ENCODE measurements around the gene HEBP1.

Gene HEBP1

GRCh38 chr12:12987421-12987820, 12.6 kb downstream of the HEBP1 start:
- no peak for DNase-seq

- no peak for DNase-seq
Measured at GRCh38 chr12:12986775-12987331, 13.2 kb downstream of the HEBP1 start.

GRCh38 chr12:12985817-12986408, 14.2 kb downstream of the HEBP1 start:
- peak; percentile 34 to 35 for DNase-seq

DNA sequence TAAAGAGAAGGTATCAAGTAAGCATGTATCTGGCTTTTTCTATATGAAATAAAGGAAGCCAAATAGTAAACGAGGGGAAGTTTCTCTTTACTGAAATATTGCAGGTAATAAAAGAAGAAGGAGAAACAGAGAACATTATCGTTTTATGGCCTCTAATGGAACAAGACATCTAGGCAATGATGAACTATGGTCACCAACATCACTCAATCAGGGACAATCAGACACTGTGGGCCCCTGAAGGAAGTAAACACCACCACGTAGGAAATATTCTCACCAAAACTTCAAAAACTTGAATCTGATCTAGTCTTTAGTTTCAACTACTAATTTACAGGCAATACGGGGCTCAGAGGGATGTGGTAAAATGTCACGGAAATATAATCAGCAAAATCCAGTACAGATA, 15.9 kb downstream of the HEBP1 start:
- DNase-seq, result no peak

- peak; percentile 34 to 54 for DNase-seq
Measured at GRCh38 chr12:12983420-12984035, 16.5 kb downstream of the HEBP1 start.

DNA sequence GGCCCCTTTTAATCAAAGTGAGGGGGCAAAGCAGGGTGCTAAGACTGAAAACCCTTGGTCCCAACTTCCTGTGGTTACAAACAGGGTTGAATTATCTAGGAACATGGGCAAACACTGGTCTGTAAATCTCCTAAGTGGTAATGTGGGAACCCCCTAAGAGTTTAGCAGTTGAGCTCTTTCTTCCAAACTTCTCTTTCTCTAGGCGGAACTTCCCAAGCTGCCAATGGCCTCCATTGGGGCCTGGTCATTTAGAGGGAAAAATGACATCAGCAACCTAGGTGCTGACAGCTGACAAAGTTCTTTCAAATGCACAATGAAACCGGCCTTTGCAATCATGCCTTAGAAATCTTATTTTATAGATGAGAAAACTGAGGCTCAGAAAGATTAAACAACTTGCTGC, 17.7 kb downstream of the HEBP1 start:
- peak in 1 of 2 donors; percentile 69 for DNase-seq

DNA sequence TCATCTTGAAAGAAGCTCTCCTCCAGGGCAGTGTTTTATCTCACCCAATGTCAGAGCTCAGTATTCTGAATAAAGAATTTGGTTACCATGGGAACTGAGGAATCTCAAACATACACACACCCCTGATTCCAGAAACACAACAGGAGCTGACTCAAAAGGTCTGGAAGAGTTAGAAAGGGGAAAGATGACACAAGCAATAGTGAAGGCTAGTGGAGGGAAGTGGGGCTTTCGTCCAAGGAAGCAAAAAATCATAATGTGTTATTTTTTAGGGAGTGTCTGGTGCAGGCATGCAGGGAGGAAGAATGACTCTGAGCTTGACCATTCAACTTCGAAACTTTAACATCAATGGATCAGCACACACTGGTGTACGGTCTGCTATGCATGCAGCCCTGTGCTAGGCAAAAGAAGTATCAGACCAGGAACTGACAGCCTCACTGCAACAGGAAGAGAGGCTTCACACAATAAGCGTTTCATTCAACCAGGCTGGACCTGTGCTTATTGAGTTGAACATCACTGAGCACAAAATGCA, 20.3 kb downstream of the HEBP1 start:
- no peak for DNase-seq

- peak in 1 of 2 donors; percentile 59 for DNase-seq
Measured at GRCh38 chr12:12979126-12979525, 20.9 kb downstream of the HEBP1 start.

DNA sequence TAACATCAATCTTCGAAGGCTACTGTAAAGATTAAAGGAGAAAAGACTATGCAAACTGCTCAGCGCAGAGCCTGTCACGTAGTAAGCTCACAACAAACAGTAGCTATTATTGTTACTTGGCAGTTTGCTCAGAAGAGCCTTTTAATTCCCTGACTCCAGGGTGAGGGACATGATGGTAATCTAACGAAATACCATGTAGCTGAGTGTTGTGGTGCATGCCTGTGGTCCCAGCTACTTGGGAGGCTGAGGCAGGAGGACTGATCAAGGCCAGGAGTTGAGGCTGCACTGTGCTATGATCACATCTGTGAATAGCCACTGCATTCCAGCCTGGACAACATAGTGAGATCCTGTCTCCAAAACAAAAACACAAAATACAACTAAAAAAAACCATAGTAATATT, 22.8 kb downstream of the HEBP1 start:
- DNase-seq, result no peak

DNA sequence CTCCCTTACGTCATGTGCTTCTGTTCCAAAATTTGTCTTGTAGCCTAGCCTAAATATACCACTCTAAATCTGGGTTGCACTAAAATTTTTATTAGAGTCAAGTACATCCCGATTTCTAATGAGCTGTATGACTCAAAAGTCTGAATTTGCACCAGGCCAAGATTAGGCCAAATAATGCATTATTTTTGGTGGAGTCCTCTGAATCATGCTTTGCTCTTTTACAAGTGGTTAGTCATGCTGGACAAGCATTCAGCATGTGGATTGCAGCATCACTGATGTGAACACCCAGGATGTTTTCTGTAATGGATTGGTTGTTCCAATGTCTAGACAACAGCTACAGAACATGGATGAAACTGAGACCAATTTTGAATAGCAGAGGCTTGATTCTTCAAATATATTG, 23.7 kb downstream of the HEBP1 start:
- DNase-seq, result peak; percentile 37 to 60

GRCh38 chr12:12975322-12976077, 24.6 kb downstream of the HEBP1 start:
- peak; percentile 34 to 56 for DNase-seq

DNA sequence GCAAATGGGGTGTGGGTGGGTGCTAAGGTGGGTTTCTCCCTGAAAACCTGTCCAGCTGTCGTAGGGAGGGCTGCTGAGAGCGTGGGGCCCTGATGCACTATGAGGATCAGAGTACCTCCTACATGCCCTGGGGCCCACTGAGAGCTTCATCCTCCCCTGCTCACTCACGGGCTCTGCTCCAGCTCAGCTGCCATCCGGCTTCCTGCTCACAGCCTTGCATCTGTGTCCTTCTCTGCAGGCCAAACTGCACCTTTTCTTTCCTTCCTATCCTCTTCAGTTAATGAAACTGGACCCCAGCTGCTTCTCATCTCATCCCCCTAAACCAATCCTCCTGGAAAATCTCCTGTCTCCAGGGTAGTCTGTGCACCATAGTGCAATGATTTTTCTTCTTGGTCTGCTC, 25.9 kb downstream of the HEBP1 start:
- no peak for DNase-seq

GRCh38 chr12:12973019-12973418, 27.0 kb downstream of the HEBP1 start:
- DNase-seq, result no peak

GRCh38 chr12:12965836-12966235, 34.2 kb downstream of the HEBP1 start:
- DNase-seq, result no peak

- peak in 1 of 2 donors; percentile 13 for DNase-seq
Measured at GRCh38 chr12:12964255-12964654, 35.8 kb downstream of the HEBP1 start.

DNA sequence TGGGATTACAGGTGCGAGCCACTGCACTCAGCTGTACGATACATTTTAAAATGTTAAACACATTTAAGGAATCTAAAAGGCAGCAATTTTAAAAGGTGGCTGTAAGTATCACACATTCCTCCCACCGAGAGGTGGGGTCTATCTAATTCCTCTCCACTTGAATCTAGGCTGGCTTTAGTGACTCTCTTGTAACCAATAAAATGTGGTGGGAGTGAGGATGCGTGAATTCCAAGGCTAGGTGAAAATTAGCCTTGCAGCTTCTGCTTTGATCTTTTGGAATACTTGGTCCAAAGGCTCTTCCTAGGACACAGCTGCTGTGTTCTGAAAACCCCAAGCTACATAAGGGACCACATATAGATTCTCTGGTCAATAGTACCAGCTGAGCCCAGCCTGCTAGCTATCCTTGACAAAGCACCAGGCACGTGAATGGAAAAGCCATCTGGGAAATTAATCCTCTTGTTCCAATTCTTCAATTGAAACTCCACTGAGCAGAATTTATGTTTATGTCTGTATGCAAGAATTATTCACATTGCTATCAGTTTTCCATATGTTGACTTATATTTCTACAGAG, 39.3 kb downstream of the HEBP1 start:
- no peak for DNase-seq

DNA sequence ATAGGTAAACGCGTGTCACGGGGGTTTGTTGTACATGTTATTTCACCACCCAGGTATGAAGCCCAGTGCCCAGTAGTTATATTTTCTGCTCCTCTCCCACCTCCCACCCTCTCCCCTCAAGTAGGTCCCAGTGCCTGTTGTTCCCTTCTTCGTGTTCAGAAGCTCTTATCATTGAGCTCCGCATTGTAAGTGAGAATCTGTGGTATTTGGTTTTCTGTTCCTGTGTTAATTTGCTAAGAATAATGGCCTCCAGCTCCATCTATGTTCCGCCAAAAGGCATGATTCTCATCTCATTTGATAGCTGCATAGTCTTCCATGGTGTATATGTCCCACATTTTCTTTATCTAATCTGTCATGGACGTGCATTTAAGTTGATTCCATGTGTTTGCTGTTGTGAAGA, 41.2 kb downstream of the HEBP1 start:
- no peak for DNase-seq

GRCh38 chr12:12954878-12955625, 45.0 kb downstream of the HEBP1 start:
- no peak for DNase-seq

GRCh38 chr12:12954356-12954755, 45.7 kb downstream of the HEBP1 start:
- no peak for DNase-seq

DNA sequence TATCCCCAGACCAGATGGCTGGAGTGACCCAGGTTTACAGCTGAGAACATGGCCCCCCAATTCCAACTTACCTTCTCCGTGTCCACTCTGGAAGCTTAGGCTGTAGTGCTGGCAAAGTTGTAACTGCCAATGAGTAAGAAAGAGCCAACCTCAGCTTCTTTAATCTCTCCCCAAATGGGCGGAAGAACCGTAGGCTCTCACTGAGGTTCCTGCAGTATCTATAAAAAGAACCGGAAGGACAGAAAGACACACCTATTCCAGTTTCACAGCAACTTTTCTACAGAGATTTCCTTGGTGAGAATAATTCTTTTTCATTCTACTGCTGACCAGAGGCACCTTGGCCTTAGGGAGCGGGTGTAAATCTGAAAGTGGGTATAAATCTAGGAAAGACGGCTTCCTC, 48.0 kb downstream of the HEBP1 start, which contains the start of gene GPRC5D:
Gene GPRC5D (minus strand): TSS at position 135 of the 400 bp plus-strand sequence. CDS start 1,786 bp downstream, outside the sequence.
- DNase-seq, result no peak

DNA sequence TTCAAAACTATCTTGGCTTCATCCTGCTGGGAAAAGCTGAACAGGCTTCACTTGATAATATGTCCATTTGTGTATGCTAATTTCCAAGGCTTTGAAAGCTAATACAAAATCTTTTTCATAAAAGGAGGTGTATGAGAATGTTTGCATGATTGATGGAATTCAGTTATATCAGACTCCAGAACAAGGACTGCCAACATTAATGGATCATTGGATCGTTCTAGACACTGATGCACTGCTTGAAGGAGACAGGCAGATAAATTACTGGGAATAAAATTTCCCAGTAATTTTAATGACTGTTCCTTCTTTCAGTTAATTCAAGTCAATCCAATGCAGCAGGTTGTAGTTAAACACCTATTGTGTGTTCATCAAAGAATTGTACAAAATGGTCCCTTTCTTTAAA, 48.6 kb downstream of the HEBP1 start:
- no peak for DNase-seq

GRCh38 chr12:12947902-12948301, 52.2 kb downstream of the HEBP1 start:
- no peak for DNase-seq
